IMR-90 (cell line): ENCODE measurements around the gene GPR107. TPM values are rescaled to one million over a fixed set of nuclear protein-coding genes. Genes with fewer than 3 reads are reported as not detected.

Source experiments
- ATAC-seq: fragments of 200-7000 bp; cut with Tn5 transposase; 2 replicates; pipeline ENCODE4 v1.9.1; 2020; ENCODE audit warnings: low read depth, mild to moderate bottlenecking, moderate library complexity
- BruUV-seq: library from RNA; stranded (reverse); fragments of 400-500 nt; replicated peaks from 2 replicates; lab custom pipeline; 2021; lab: Mats Ljungman, UMichigan
- CTCF ChIA-PET: fragments of 300-600 bp; formaldehyde crosslinking; extraction: SDS; loops from one replicate; lab custom pipeline; 2021; ENCODE audit warnings: antibody characterized with exemption; lab: Yijun Ruan, JAX
- POLR2A ChIA-PET: fragments of 300-600 bp; sonication (Branson Sonifier 250); formaldehyde crosslinking; loops from one replicate; lab custom pipeline; 2022; ENCODE audit warnings: antibody characterized with exemption; ENCODE audit not compliant: unreplicated experiment; lab: Charles Lee
- DNase-seq: peaks from one replicate; pipeline ENCODE4 v3.0.0; 2013
- H2AFZ ChIP-seq: replicated peaks from 2 replicates; pipeline ENCODE3; 2013; ENCODE audit warnings: low read length, mild to moderate bottlenecking; ENCODE audit not compliant: poor library complexity
- H2AK5ac ChIP-seq: 2 replicates; pipeline ENCODE4 v1.6.1; 2013; ENCODE audit warnings: low read depth, low read length, inconsistent platforms
- H2AK9ac ChIP-seq: replicated peaks from 2 replicates; pipeline ENCODE3; 2013; ENCODE audit warnings: mild to moderate bottlenecking, low read depth, low read length, moderate library complexity; ENCODE audit not compliant: poor library complexity
- H2BK120ac ChIP-seq: 2 replicates; pipeline ENCODE4 v1.6.1; 2013; ENCODE audit warnings: low read depth, low read length, inconsistent platforms
- H2BK15ac ChIP-seq: 3 replicates; pipeline ENCODE4 v1.6.1; 2013; ENCODE audit warnings: low read depth, low read length, inconsistent platforms
- H2BK20ac ChIP-seq: 2 replicates; pipeline ENCODE4 v1.6.1; 2013; ENCODE audit warnings: low read depth, mild to moderate bottlenecking, inconsistent platforms, low read length, moderate library complexity
- H2BK5ac ChIP-seq: 2 replicates; pipeline ENCODE4 v1.6.1; 2013; ENCODE audit warnings: mild to moderate bottlenecking, low read depth, low read length, inconsistent platforms; ENCODE audit not compliant: poor library complexity, severe bottlenecking
- H3K14ac ChIP-seq: replicated peaks from 2 replicates; pipeline ENCODE4 v1.6.1; 2013; ENCODE audit warnings: low read depth, low read length, inconsistent platforms
- H3K18ac ChIP-seq: 2 replicates; pipeline ENCODE4 v1.6.1; 2013; ENCODE audit warnings: low read depth, low read length, control low read depth
- H3K23ac ChIP-seq: 2 replicates; pipeline ENCODE4 v1.6.1; 2013; ENCODE audit warnings: low read depth, low read length, inconsistent platforms
- H3K27ac ChIP-seq: 2 replicates; pipeline ENCODE4 v1.5.1; 2013; ENCODE audit warnings: mild to moderate bottlenecking, control low read depth, low read length; ENCODE audit not compliant: insufficient read depth
- H3K27me3 ChIP-seq: 2 replicates; pipeline ENCODE4 v1.6.1; 2013; ENCODE audit warnings: low read length; ENCODE audit not compliant: control insufficient read depth, insufficient read depth
- H3K36me3 ChIP-seq: 2 replicates; pipeline ENCODE4 v1.6.1; 2013; ENCODE audit warnings: low read length, mixed read lengths; ENCODE audit not compliant: control insufficient read depth, insufficient read depth
- H3K4ac ChIP-seq: 2 replicates; pipeline ENCODE4 v1.6.1; 2013; ENCODE audit warnings: low read depth, low read length, inconsistent platforms
- H3K4me1 ChIP-seq: 2 replicates; pipeline ENCODE4 v1.6.1; 2013; ENCODE audit warnings: low read length, mixed read lengths; ENCODE audit not compliant: control insufficient read depth, insufficient read depth
- H3K4me2 ChIP-seq: 2 replicates; pipeline ENCODE4 v1.6.1; 2013; ENCODE audit warnings: low read depth, mild to moderate bottlenecking, control low read depth, low read length, moderate library complexity
- H3K4me3 ChIP-seq: 2 replicates; pipeline ENCODE4 v1.5.1; 2013; ENCODE audit warnings: low read depth, mild to moderate bottlenecking, control low read depth, low read length, moderate library complexity; ENCODE audit not compliant: insufficient read depth
- H3K56ac ChIP-seq: 2 replicates; pipeline ENCODE4 v1.6.1; 2013; ENCODE audit warnings: low read length, inconsistent platforms; ENCODE audit not compliant: insufficient read depth; ENCODE audit errors: extremely low read depth
- H3K79me1 ChIP-seq, 2 experiments: 2 replicates each; pipeline ENCODE4 v1.6.1; 2013; ENCODE audit warnings: low read length in 2 of 2, inconsistent platforms in 1 of 2, low read depth in 1 of 2
- H3K9ac ChIP-seq: 2 replicates; pipeline ENCODE4 v1.6.1; 2013; ENCODE audit warnings: low read depth, low read length, control low read depth
- H3K9me1 ChIP-seq: 2 replicates; pipeline ENCODE4 v1.6.1; 2013; ENCODE audit warnings: low read length, inconsistent platforms; ENCODE audit not compliant: insufficient read depth
- H3K9me3 ChIP-seq: 2 replicates; pipeline ENCODE4 v1.6.1; 2013; ENCODE audit warnings: low read length; ENCODE audit not compliant: control insufficient read depth, insufficient read depth
- H4K20me1 ChIP-seq: 2 replicates; pipeline ENCODE4 v1.6.1; 2013; ENCODE audit warnings: low read length, inconsistent platforms; ENCODE audit not compliant: insufficient read depth
- H4K5ac ChIP-seq: 2 replicates; pipeline ENCODE4 v1.6.1; 2013; ENCODE audit warnings: mild to moderate bottlenecking, low read depth, low read length, control low read depth
- H4K8ac ChIP-seq, 2 experiments: 2 replicates each; pipeline ENCODE4 v1.6.1; 2013; ENCODE audit warnings: low read depth in 2 of 2, low read length in 2 of 2, control low read depth in 1 of 2, inconsistent platforms in 1 of 2
- H4K91ac ChIP-seq: 2 replicates; pipeline ENCODE4 v1.6.1; 2013; ENCODE audit warnings: low read depth, low read length, inconsistent platforms; ENCODE audit not compliant: insufficient read depth
- MXI1 ChIP-seq: IDR thresholded peaks from 2 replicates; pipeline ENCODE4 v1.6.1; 2012; ENCODE audit warnings: low read depth, mild to moderate bottlenecking, low read length, moderate library complexity, borderline replicate concordance
- POLR2A ChIP-seq: IDR thresholded peaks from 2 replicates; pipeline ENCODE4 v1.6.1; 2012; ENCODE audit warnings: mild to moderate bottlenecking, low read depth, low read length
- WGBS, 2 experiments: methylation state at CpG; one replicate each; pipeline versions ENCODE4 v1.1.5 to v1.1.7; 2013; ENCODE audit warnings: missing lambda C conversion rate in 2 of 2; ENCODE audit not compliant: insufficient read length in 1 of 2; ENCODE audit errors: extremely low coverage in 2 of 2; 5-methylcytosine and 5-hydroxymethylcytosine counted together
- dilution Hi-C: fragments of 300-500 bp; cut with HindIII; formaldehyde crosslinking; loops from one replicate; pipeline ENCODE4 v1.14.3; 2018; ENCODE audit warnings: low sequenced_read_pairs; ENCODE audit not compliant: unreplicated experiment
- in situ Hi-C: fragments of 300-500 bp; cut with MboI; formaldehyde crosslinking; loops from 3 replicates; pipeline ENCODE4 v1.14.3; 2019; ENCODE audit warnings: low sequenced_read_pairs, inconsistent platforms, mixed read lengths
- intact Hi-C: fragments of 100-400 bp; cut with micrococcal nuclease; formaldehyde crosslinking; loops from 2 replicates; pipeline ENCODE4 v1.10.0; 2022
- polyA plus RNA-seq, 3 experiments: library from polyadenylated mRNA; depleted of rRNA; stranded (reverse); fragments of >200 nt; gene quantifications; 2 replicates each; pipeline ENCODE4 v1.2.3, GENCODE V29; 2012; ENCODE audit warnings: low replicate concordance in 1 of 3
- total RNA-seq: library from RNA; depleted of rRNA; stranded (reverse); fragments of >200 nt; gene quantifications from 2 replicates; pipeline ENCODE4 v1.2.3, GENCODE V29; 2012

Gene GPR107
- total and polyA plus RNA-seq, 2 of the 4 experiments (the other 2 are of a cell fraction), result 16.7 to 21.6 TPM

- no peak for TF ChIP-seq MXI1
- TF ChIP-seq POLR2A, result no peak
- ATAC-seq (no peak), DNase-seq (no peak)
- Histone ChIP-seq H3K79me1 (peaks cover 0 to under 1% of the 10 kb centered on the region in 2 experiments; a peak in 2 of 4 replicates), H3K9me1 (no peaks in the 10 kb centered on the region), H4K8ac (no peak overlapping the region), H3K9me3 (no peaks in the 10 kb centered on the region), H3K4me2 (no peak overlapping the region), H2BK20ac (no peak overlapping the region), H2BK15ac (no peak overlapping the region), H3K18ac (no peak overlapping the region), H3K9ac (no peak overlapping the region), H4K5ac (no peak overlapping the region), H3K23ac (no peak overlapping the region), H2BK120ac (no peak overlapping the region), H2BK5ac (no peak overlapping the region), H3K27me3 (no peaks in the 10 kb centered on the region), H2AK9ac (no peak overlapping the region), H3K14ac (no peak overlapping the region), H2AK5ac (no peak overlapping the region), H3K36me3 (no peaks in the 10 kb centered on the region), H4K91ac (no peak overlapping the region), H3K4me1 (peaks cover 3% of the 10 kb centered on the region), H3K4me3 (no peak overlapping the region), H3K27ac (no peak overlapping the region), H3K56ac (no peak overlapping the region), H3K4ac (no peak overlapping the region), H2AFZ (no peak overlapping the region), H4K20me1 (no peaks in the 10 kb centered on the region; the same call in 1 of the 2 replicates)
- intact Hi-C loops (no loop called here), in situ Hi-C loops (no loop called here), dilution Hi-C loops (no loop called here)
- WGBS, 2 experiments, result 72% methylated on average over 6 of the region's 6 CpGs; no CpG with 5 or more reads in 1 of the 2 experiments
- ChIA-PET POLR2A (no interaction called here), CTCF (no interaction called here)
- no TSS peak for BruUV-seq
Measured at GRCh38 chr9:130167927-130168326, 114.2 kb downstream of the GPR107 start.
